HEK293 (cell line): Measurements from ENCODE around the gene PIP5K1B.
A peak's percentile ranks its signal among the peaks of the same experiment; 100 is the strongest.

Experiments used
- GLI2 ChIP-seq: fragments of 450-650 bp; formaldehyde crosslinking; IDR thresholded peaks from 2 replicates; pipeline ENCODE4; 2017; ENCODE audit warnings: missing biosample characterization, missing genetic modification characterization, low read depth, borderline replicate concordance
- IKZF3 ChIP-seq: fragments of 450-650 bp; IDR thresholded peaks from 2 replicates; pipeline ENCODE4 v1.5.0; 2018; ENCODE audit warnings: missing biosample characterization, mild to moderate bottlenecking, missing genetic modification characterization, moderate library complexity
- KLF1 ChIP-seq: fragments of 450-650 bp; formaldehyde crosslinking; IDR thresholded peaks from 2 replicates; pipeline ENCODE4 v1.5.1; 2016; ENCODE audit warnings: missing biosample characterization, missing genetic modification characterization
- OVOL3 ChIP-seq: fragments of 450-650 bp; formaldehyde crosslinking; IDR thresholded peaks from 2 replicates; pipeline ENCODE4 v1.5.1; 2016; ENCODE audit warnings: missing biosample characterization, missing genetic modification characterization
- SETDB1 ChIP-seq: IDR thresholded peaks from one replicate; pipeline ENCODE4 v1.6.1; 2017; ENCODE audit warnings: mild to moderate bottlenecking, low read length, moderate library complexity, mixed read lengths; ENCODE audit not compliant: insufficient read length
- ZBTB17 ChIP-seq: fragments of 450-650 bp; formaldehyde crosslinking; IDR thresholded peaks from 2 replicates; pipeline ENCODE4 v1.5.1; 2016; ENCODE audit warnings: missing biosample characterization, missing genetic modification characterization
- ZBTB20 ChIP-seq: fragments of 450-650 bp; formaldehyde crosslinking; IDR thresholded peaks from 2 replicates; pipeline ENCODE4 v1.5.1; 2016; ENCODE audit warnings: missing biosample characterization, missing genetic modification characterization
- ZEB2 ChIP-seq: fragments of 450-650 bp; formaldehyde crosslinking; IDR thresholded peaks from 2 replicates; pipeline ENCODE4 v1.5.1; 2016; ENCODE audit warnings: missing biosample characterization, missing genetic modification characterization
- ZFP69B ChIP-seq: fragments of 450-650 bp; formaldehyde crosslinking; IDR thresholded peaks from 2 replicates; pipeline ENCODE4 v1.5.1; 2016; ENCODE audit warnings: missing biosample characterization, missing genetic modification characterization
- ZNF132 ChIP-seq: fragments of 450-650 bp; formaldehyde crosslinking; IDR thresholded peaks from 2 replicates; pipeline ENCODE4 v1.5.1; 2017; ENCODE audit warnings: missing biosample characterization, missing genetic modification characterization, borderline replicate concordance
- ZNF133 ChIP-seq: fragments of 450-650 bp; formaldehyde crosslinking; IDR thresholded peaks from 2 replicates; pipeline ENCODE4 v1.5.1; 2016; ENCODE audit warnings: missing biosample characterization, missing genetic modification characterization
- ZNF561 ChIP-seq: fragments of 450-650 bp; IDR thresholded peaks from 2 replicates; pipeline ENCODE4 v1.5.1; 2018; ENCODE audit warnings: missing biosample characterization, missing genetic modification characterization, borderline replicate concordance
- ZNF624 ChIP-seq: fragments of 450-650 bp; formaldehyde crosslinking; IDR thresholded peaks from 2 replicates; pipeline ENCODE4 v1.5.1; 2017; ENCODE audit warnings: missing biosample characterization, missing genetic modification characterization
- ZNF777 ChIP-seq: fragments of 450-650 bp; formaldehyde crosslinking; IDR thresholded peaks from 2 replicates; pipeline ENCODE4 v1.5.1; 2017; ENCODE audit warnings: missing biosample characterization, missing genetic modification characterization, borderline replicate concordance
- TF ChIP-seq, protein P1 (sequence below): fragments of 450-650 bp; formaldehyde crosslinking; IDR thresholded peaks from 2 replicates; pipeline ENCODE4 v1.5.1; 2016; ENCODE audit warnings: missing biosample characterization, missing genetic modification characterization
- TF ChIP-seq, protein P2 (sequence below): fragments of 450-650 bp; formaldehyde crosslinking; IDR thresholded peaks from 2 replicates; pipeline ENCODE4 v1.5.1; 2016; ENCODE audit warnings: missing biosample characterization, missing genetic modification characterization
- TF ChIP-seq, protein P3 (sequence below): fragments of 450-650 bp; formaldehyde crosslinking; IDR thresholded peaks from 2 replicates; pipeline ENCODE4 v1.5.0; 2017; ENCODE audit warnings: missing biosample characterization, missing genetic modification characterization, borderline replicate concordance
- TF ChIP-seq, protein P4 (sequence below): fragments of 450-650 bp; formaldehyde crosslinking; IDR thresholded peaks from 2 replicates; pipeline ENCODE4 v1.5.1; 2017; ENCODE audit warnings: missing biosample characterization, missing genetic modification characterization
- TF ChIP-seq, protein P5 (sequence below): fragments of 450-650 bp; formaldehyde crosslinking; IDR thresholded peaks from 2 replicates; pipeline ENCODE4 v1.5.1; 2016; ENCODE audit warnings: missing biosample characterization, missing genetic modification characterization
- TF ChIP-seq, protein P6 (sequence below): fragments of 450-650 bp; formaldehyde crosslinking; optimal IDR thresholded peaks from 2 replicates; pipeline ENCODE3; 2016; ENCODE audit warnings: missing biosample characterization, mild to moderate bottlenecking, missing genetic modification characterization
- TF ChIP-seq, protein P7 (sequence below): fragments of 450-650 bp; formaldehyde crosslinking; IDR thresholded peaks from 2 replicates; pipeline ENCODE4 v1.5.1; 2016; ENCODE audit warnings: missing biosample characterization, missing genetic modification characterization
- TF ChIP-seq, protein P8 (sequence below): fragments of 450-650 bp; formaldehyde crosslinking; IDR thresholded peaks from 2 replicates; pipeline ENCODE4 v1.5.1; 2016; ENCODE audit warnings: missing biosample characterization, missing genetic modification characterization

PIP5K1B gene

DNA sequence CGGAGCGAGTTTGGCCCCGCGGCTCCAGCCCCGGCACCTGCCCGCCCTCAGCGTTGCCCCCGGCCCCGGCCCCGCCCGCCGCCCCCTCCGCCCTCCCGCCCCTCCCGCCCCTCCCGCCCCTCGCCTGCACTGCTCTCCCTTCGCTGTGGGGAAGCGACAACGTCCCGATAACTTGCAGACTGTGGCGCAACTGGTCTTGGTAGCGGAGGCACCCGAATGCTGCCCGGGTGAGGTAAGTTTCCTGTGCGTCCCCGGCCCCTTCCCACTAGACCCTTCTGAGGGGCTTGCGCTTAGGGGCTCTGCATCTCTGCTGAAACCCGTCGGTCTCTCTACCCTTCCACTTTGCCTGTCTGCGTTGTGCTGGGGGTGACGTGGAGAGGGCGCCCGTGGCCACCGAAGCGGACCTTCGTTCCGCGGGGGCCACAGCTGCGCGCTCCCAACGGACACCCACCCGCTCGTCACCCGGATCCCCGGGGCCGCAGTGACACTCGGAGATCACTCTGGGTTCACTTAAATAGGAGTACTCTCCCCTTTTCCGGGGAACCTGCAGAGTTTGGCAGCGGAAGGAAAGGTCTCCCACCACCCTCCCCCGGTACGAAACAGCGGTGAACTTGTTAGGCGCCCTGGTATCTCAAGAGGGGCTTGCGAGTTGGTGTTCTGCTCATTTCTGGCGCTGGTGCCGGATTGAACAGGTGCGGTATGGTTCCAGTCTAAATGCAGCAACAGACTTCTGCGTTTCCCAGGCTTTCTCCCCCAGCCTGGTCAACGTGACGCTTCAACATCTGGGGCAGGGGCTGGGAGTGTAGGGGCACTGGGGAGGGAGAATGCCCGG lies 707 bp downstream of the PIP5K1B start (continued):
- TF ChIP-seq, protein P1, sequence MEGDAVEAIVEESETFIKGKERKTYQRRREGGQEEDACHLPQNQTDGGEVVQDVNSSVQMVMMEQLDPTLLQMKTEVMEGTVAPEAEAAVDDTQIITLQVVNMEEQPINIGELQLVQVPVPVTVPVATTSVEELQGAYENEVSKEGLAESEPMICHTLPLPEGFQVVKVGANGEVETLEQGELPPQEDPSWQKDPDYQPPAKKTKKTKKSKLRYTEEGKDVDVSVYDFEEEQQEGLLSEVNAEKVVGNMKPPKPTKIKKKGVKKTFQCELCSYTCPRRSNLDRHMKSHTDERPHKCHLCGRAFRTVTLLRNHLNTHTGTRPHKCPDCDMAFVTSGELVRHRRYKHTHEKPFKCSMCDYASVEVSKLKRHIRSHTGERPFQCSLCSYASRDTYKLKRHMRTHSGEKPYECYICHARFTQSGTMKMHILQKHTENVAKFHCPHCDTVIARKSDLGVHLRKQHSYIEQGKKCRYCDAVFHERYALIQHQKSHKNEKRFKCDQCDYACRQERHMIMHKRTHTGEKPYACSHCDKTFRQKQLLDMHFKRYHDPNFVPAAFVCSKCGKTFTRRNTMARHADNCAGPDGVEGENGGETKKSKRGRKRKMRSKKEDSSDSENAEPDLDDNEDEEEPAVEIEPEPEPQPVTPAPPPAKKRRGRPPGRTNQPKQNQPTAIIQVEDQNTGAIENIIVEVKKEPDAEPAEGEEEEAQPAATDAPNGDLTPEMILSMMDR (tag by site-specific recombination) = 0 out of 2 replicates have a peak, but pooled peaks have one; percentile 13
- TF ChIP-seq ZEB2 (tag by site-specific recombination) (0 out of 2 replicates have a peak, but pooled peaks have one; percentile 39), GLI2 (tag by site-specific recombination) (no peak), ZBTB20 (peak; percentile 56; the same call in 1 of the 2 replicates), ZNF132 (no peak), ZNF133 (tag by site-specific recombination) (no peak), SETDB1 (no peak), OVOL3 (tag by site-specific recombination) (no peak), ZFP69B (tag by site-specific recombination) (no peak), ZNF777 (no peak), ZNF561 (tag by site-specific recombination) (0 out of 2 replicates have a peak, but pooled peaks have one; percentile 22), KLF1 (tag by site-specific recombination) (no peak), ZBTB17 (tag by site-specific recombination) (no peak; the same call in 1 of the 2 replicates), ZNF624 (tag by site-specific recombination) (no peak), IKZF3 (tag by site-specific recombination) (no peak)
- TF ChIP-seq, protein P2, sequence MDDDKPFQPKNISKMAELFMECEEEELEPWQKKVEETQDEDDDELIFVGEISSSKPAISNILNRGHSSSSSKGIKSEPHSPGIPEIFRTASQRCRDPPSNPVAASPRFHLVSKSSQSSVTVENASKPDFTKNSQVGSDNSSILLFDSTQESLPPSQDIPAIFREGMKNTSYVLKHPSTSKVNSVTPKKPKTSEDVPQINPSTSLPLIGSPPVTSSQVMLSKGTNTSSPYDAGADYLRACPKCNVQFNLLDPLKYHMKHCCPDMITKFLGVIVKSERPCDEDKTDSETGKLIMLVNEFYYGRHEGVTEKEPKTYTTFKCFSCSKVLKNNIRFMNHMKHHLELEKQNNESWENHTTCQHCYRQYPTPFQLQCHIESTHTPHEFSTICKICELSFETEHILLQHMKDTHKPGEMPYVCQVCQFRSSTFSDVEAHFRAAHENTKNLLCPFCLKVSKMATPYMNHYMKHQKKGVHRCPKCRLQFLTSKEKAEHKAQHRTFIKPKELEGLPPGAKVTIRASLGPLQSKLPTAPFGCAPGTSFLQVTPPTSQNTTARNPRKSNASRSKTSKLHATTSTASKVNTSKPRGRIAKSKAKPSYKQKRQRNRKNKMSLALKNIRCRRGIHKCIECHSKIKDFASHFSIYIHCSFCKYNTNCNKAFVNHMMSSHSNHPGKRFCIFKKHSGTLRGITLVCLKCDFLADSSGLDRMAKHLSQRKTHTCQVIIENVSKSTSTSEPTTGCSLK (tag by site-specific recombination) = no peak
- TF ChIP-seq, protein P3, sequence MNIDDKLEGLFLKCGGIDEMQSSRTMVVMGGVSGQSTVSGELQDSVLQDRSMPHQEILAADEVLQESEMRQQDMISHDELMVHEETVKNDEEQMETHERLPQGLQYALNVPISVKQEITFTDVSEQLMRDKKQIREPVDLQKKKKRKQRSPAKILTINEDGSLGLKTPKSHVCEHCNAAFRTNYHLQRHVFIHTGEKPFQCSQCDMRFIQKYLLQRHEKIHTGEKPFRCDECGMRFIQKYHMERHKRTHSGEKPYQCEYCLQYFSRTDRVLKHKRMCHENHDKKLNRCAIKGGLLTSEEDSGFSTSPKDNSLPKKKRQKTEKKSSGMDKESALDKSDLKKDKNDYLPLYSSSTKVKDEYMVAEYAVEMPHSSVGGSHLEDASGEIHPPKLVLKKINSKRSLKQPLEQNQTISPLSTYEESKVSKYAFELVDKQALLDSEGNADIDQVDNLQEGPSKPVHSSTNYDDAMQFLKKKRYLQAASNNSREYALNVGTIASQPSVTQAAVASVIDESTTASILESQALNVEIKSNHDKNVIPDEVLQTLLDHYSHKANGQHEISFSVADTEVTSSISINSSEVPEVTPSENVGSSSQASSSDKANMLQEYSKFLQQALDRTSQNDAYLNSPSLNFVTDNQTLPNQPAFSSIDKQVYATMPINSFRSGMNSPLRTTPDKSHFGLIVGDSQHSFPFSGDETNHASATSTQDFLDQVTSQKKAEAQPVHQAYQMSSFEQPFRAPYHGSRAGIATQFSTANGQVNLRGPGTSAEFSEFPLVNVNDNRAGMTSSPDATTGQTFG (tag by site-specific recombination) = no peak
- TF ChIP-seq, protein P4, sequence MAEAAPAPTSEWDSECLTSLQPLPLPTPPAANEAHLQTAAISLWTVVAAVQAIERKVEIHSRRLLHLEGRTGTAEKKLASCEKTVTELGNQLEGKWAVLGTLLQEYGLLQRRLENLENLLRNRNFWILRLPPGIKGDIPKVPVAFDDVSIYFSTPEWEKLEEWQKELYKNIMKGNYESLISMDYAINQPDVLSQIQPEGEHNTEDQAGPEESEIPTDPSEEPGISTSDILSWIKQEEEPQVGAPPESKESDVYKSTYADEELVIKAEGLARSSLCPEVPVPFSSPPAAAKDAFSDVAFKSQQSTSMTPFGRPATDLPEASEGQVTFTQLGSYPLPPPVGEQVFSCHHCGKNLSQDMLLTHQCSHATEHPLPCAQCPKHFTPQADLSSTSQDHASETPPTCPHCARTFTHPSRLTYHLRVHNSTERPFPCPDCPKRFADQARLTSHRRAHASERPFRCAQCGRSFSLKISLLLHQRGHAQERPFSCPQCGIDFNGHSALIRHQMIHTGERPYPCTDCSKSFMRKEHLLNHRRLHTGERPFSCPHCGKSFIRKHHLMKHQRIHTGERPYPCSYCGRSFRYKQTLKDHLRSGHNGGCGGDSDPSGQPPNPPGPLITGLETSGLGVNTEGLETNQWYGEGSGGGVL (tag by site-specific recombination) = peak; percentile 13; the same call in 1 of the 2 replicates
- TF ChIP-seq, protein P5, sequence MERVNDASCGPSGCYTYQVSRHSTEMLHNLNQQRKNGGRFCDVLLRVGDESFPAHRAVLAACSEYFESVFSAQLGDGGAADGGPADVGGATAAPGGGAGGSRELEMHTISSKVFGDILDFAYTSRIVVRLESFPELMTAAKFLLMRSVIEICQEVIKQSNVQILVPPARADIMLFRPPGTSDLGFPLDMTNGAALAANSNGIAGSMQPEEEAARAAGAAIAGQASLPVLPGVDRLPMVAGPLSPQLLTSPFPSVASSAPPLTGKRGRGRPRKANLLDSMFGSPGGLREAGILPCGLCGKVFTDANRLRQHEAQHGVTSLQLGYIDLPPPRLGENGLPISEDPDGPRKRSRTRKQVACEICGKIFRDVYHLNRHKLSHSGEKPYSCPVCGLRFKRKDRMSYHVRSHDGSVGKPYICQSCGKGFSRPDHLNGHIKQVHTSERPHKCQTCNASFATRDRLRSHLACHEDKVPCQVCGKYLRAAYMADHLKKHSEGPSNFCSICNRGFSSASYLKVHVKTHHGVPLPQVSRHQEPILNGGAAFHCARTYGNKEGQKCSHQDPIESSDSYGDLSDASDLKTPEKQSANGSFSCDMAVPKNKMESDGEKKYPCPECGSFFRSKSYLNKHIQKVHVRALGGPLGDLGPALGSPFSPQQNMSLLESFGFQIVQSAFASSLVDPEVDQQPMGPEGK (tag by site-specific recombination) = no peak; the same call in 1 of the 2 replicates
- TF ChIP-seq, protein P6, sequence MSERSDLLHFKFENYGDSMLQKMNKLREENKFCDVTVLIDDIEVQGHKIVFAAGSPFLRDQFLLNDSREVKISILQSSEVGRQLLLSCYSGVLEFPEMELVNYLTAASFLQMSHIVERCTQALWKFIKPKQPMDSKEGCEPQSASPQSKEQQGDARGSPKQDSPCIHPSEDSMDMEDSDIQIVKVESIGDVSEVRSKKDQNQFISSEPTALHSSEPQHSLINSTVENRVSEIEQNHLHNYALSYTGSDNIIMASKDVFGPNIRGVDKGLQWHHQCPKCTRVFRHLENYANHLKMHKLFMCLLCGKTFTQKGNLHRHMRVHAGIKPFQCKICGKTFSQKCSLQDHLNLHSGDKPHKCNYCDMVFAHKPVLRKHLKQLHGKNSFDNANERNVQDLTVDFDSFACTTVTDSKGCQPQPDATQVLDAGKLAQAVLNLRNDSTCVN (tag by site-specific recombination) = peak; percentile 61
- TF ChIP-seq, protein P7, sequence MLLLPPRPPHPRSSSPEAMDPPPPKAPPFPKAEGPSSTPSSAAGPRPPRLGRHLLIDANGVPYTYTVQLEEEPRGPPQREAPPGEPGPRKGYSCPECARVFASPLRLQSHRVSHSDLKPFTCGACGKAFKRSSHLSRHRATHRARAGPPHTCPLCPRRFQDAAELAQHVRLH (tag by site-specific recombination) = no peak
- TF ChIP-seq, protein P8, sequence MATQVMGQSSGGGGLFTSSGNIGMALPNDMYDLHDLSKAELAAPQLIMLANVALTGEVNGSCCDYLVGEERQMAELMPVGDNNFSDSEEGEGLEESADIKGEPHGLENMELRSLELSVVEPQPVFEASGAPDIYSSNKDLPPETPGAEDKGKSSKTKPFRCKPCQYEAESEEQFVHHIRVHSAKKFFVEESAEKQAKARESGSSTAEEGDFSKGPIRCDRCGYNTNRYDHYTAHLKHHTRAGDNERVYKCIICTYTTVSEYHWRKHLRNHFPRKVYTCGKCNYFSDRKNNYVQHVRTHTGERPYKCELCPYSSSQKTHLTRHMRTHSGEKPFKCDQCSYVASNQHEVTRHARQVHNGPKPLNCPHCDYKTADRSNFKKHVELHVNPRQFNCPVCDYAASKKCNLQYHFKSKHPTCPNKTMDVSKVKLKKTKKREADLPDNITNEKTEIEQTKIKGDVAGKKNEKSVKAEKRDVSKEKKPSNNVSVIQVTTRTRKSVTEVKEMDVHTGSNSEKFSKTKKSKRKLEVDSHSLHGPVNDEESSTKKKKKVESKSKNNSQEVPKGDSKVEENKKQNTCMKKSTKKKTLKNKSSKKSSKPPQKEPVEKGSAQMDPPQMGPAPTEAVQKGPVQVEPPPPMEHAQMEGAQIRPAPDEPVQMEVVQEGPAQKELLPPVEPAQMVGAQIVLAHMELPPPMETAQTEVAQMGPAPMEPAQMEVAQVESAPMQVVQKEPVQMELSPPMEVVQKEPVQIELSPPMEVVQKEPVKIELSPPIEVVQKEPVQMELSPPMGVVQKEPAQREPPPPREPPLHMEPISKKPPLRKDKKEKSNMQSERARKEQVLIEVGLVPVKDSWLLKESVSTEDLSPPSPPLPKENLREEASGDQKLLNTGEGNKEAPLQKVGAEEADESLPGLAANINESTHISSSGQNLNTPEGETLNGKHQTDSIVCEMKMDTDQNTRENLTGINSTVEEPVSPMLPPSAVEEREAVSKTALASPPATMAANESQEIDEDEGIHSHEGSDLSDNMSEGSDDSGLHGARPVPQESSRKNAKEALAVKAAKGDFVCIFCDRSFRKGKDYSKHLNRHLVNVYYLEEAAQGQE (tag by site-specific recombination) = no peak
